Measurements from ENCODE around the gene LRRFIP1.

Gene LRRFIP1

DNA sequence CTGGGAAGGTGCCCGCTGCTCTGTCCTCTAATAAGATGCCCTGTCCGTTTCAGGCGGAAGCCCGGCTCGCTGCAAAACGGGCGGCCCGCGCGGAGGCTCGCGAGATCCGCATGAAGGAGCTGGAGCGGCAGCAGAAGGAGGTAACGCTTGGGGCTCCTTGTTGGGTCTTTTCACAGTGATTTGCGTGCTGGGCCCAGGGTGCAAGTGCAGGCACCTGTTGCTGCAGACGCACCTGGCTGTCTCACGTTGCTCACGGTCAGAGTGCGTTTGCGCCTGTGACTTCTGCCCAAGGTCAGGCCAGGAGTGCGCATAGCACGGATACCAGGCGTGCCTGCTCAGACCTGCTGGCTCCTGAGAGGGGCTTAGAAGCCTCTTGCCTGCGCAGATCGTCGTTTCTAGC, 81.1 kb downstream of the LRRFIP1 start:
- DNase-seq = no peak

DNA sequence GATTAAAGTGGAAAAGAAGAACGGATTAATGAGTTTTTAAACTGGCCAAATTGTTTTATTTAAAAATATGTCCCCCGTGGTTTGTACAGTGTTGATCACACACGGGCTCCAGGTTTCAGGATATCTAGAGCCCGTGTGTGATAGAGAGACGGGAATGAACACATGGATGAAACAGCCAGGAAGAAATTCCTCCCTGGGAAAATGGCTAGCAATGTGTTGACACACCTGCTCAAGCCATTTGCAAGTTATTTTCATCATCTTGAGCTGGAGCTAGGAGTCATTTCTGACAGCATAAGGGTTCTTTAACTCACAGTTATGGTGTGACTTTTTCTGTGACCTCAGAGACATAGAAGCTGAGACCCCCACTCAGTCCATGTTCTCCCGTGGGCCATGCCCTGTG, 81.6 kb downstream of the LRRFIP1 start:
- DNase-seq = no peak

DNA sequence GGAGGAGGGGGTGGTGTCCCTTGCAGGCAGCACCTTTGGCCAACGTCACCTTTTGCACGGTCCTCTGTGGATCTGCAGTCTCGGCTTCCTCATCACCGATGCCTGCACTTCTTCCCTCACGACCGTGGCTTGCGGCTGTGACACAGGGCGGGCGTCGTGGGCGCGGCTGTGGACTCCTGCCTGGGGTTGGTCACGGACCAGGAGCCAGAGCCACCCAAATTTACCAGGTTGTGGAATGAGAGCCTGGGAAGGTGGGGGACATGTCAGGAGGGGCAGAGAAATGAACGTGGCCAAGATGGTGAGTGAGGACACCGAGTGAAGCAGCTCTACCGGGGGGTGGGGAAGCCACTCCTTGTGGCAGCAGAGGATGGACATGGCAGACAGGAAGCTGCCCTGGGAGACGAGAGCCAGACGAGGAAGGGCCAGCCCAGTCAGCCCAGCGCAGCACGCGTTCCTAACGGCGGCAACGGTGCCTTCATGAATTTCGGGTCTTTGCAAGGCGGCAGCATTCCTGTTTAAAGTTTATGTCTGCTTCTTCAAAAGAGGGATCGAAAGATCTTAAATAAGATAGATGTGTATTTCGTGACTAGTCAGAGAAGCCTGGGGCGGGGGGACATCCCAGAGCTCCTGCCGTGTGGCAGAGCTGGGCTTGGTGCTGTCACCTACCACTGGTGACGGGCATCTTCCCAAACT, 84.2 kb downstream of the LRRFIP1 start:
- no peak for DNase-seq

DNA sequence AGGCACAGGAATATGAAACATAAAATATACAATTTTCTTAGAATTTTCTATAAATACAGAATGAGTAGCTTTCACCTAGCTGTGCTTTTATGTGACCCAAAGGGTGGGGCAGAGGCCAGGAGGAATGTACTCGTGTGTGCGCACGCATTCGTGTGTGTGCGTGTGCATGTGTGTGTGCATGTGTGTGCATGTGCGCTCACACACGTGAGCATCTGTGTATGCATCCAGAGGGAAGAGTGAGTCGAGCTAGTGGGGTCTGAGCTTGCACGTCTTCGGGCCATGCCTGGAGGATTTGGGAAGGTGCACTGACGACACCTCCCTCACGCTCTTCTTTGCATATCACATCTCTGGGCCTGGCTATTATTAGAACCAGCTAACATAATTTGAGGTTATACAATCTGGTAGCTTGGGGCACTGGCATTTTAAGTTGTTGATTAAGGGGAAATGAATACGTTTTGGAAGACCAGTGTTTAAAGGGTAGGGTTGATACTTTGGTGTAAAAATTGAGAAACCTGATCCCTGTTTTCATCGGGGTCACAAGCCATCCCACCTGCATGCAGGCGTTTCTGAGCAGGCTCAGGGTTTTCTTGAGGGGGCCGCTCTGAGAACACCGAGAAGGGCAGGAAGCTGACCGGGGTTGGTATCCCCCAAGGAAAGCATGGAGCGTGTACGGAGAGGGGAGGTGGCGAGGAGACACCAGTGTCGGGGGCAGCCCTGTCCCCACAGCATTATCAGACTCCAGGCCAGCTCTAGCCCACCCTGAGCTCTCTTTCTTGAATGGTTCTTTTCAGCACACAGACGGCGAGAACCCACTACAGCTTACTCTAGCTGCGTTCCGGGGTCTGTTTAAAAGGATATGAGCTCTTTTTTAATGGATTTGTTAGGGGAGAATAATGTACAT, 85.3 kb downstream of the LRRFIP1 start:
- DNase-seq = no peak

DNA sequence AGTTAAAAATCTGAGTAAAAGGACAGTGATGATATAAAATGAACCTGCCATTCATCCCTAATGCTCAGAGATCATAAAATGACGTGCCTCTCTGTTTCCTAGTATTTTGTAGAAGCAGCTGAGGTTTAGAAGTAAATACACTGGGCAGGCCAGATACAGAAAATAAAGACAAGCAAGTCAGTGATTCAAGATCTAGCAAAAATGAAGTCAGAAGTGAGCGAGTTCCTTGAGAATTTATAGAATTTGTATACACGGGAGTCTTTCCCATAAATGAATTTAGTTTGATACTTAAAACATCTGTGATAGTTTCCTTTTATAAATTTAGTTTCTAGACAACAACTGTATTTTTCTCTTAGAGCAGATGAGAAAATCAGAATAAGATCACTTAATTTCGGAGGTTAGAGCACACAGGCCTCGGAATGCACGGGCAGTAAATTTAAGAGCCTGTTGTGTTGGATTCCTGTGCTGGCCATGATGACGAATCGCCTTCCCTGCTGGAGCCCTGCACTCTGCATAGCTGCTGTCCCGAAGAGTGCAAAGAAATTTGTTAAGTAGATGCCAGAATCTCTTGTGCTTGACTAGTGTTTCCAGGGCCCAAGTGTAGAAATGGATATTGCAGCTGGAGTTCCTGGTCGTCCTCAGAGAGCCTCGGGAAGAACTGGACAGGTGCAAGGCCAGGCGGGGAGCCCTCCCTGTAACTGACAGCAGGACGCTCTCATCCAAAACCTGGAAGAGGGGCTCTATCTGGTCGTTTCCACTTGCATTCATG, 87.5 kb downstream of the LRRFIP1 start:
- DNase-seq = no peak

- no peak for DNase-seq
These were observed 88.1 kb downstream of the LRRFIP1 start for GRCh38 chr2:237715459-237715947.

GRCh38 chr2:237716011-237716410, 88.6 kb downstream of the LRRFIP1 start:
- no peak for DNase-seq

DNA sequence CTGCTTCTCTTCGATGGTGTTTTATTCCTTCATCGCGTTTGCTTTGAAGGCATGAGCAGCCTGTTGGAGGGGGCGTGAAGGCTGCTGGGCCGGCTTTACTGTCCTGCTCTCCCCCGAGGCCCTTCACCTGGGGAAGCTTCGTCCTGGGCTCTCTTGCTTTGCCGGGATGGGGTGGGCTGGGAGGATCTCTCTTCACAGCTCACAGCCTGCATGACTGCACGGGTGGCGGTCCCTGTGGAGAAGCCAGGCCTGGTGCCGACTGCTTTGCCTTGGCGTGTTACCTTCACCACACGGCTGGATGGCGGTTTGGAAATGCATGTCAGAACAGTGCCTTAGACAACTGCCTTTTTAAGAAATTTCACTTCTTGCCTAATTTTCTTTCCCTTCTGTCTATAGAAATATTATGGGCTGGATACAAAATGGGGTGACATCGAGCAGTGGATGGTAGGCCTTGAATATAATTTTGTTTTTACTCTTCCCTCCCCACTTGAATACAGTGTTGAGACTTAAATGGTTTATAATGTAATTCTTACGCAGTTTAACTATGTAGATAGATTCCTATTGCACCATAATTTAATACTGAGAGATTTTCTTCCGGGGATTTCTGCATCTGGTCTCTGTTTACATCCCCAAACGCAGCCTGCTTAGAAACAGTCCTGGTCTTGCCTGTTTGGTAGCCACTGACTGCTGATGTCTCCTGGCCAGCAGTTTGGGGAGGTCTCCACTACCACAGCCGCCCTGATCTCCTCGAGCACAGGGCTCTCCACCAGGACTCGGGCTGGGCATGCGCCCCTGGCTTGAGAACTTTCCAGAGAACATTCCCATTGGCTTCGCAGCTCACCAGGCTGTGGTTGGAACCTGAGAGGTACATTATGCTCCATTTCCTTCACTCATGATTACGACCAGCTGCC, 90.2 kb downstream of the LRRFIP1 start:
- no peak for DNase-seq

GRCh38 chr2:237718277-237718634, 90.9 kb downstream of the LRRFIP1 start:
- DNase-seq = no peak

DNA sequence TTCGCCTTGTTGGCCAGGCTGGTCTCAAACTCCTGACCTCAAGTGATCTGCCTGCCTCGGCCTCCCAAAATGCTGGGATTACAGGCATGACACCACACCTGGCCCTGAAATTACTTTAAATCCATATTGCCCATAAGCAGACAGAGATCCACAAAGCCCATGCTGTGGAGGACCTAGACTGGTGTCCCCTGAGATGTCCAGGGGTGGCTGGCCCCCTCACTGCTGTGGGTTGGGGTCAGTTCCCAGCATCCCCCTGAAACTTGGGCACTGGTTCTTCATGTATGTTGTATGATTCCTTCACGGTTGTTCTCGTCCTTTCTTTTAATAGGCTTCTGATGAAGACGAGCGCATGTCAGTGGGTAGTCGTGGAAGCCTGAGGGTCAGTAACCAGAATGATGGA, 93.1 kb downstream of the LRRFIP1 start:
- no peak for DNase-seq

DNA sequence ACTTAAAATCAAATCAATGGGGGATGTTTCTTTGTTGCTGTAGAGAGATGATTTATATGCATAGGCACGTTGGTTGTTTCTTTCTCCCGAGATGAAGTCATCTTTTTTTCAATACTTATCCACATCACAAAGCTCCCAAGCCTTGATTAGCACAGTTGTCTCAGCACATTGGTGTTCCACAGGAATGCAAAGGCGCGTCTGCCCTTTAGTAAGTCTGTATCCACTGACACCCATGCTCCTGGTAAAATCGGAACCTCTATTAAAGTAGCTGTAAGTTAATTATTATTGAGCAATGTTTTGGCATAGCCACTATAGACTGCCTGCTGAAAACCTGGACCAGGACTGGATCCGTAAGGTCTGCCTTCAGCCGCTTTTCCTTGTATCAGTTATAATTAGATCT, 93.6 kb downstream of the LRRFIP1 start:
- no peak for DNase-seq

- DNase-seq = no peak
These were observed 94.1 kb downstream of the LRRFIP1 start for GRCh38 chr2:237721458-237721857.

- no peak for DNase-seq
These were observed 95.2 kb downstream of the LRRFIP1 start for GRCh38 chr2:237722616-237723015.

- no peak for DNase-seq
These were observed 95.6 kb downstream of the LRRFIP1 start for GRCh38 chr2:237723023-237723422.

DNA sequence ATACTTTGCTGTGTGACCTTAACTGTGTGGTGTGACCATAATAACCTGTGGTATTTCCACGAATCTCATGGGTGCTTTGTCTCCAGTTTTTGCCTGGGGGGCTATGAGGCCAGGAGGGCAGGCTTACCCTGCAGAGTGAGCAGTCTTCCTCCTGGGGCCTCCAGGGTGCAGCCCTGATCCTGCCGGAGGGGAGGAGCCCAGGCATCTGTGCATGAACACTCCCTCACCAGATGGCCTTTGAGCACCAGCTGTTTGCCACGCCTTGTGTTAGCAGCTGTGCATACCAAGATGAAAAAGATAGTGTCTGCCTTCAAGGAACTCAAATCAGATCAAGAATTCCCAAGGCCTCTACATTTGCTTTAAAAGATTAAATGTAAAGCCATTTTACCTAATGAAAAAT, 96.2 kb downstream of the LRRFIP1 start:
- DNase-seq = peak; percentile 18

- DNase-seq = no peak
These were observed 97.6 kb downstream of the LRRFIP1 start for GRCh38 chr2:237724811-237725478.

DNA sequence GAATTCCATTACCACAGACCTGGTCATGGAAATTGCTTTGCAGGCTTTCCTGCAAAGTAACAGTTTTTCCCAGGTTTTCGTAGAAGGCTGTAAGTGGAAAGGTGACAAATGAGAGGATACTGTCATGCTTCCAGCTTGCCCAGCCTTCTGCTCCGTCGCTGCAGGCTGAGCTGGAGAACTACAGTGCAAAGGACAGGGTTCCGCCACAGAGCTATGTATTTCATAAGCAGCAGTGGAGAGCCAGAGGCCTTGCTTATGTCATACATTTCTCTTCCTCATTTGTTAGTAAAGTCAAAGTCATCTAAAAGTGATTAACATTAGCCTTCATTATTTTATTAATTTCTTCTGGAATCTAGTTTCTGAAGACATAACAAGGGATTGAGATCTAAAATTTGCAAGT, 98.3 kb downstream of the LRRFIP1 start:
- no peak for DNase-seq

DNA sequence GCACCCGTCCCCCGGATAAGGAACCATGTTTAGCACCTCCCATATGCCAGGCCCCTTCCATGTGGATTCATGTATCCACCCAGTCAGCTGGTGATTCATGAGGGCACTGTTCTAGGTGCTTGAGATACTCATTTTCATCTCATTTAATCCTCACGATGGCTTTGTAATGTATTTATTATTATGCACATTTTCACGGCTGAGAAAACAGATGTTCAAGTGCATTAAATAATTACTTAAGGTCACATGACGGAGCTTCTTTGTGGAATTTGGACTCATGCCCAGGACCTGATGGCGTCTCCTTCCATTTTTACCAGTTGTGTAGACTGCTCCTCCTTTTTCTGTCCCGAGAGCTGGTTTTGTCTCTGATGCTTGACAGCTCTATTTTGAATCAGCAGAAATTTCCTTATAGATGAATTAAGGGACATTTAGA, 99.0 kb downstream of the LRRFIP1 start:
- DNase-seq = peak; percentile 92

- DNase-seq = no peak
These were observed 100.0 kb downstream of the LRRFIP1 start for GRCh38 chr2:237727363-237727762.

- no peak for DNase-seq
These were observed 102.5 kb downstream of the LRRFIP1 start for GRCh38 chr2:237729681-237730475.

DNA sequence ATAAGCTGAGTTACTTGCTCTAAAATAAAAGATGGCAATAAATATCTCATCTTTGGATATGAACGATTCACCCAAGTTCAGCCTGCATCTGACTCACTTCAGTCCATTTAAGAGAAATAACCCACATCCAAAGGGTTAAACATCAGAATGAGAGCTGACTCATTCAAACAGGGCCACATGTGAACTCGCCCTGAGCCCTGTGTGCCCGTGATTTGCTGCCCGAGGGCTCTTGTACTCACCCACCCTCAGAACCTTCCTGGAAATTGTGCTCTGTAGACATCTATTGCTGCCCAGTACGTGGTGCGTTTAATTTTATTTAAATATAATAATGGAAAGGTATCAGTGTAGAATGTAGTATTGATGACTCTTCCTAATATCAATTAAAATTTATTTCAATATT, 104.3 kb downstream of the LRRFIP1 start:
- no peak for DNase-seq

Data from NCI-H524 treated with DMSO at 0.1 percent for 48 hours (cell line).